Hepatic stellate cell (primary cell): ENCODE measurements around the gene RAD51AP1.
A peak's percentile ranks its signal among the peaks of the same experiment; 100 is the strongest.

Source experiments
- DNase-seq: peaks from one replicate; pipeline ENCODE4 v3.0.0; 2011; ENCODE audit warnings: low spot score

RAD51AP1 gene

GRCh38 chr12:4552191-4552590 is 13.5 kb downstream of the RAD51AP1 start:
- DNase-seq, result no peak

DNA sequence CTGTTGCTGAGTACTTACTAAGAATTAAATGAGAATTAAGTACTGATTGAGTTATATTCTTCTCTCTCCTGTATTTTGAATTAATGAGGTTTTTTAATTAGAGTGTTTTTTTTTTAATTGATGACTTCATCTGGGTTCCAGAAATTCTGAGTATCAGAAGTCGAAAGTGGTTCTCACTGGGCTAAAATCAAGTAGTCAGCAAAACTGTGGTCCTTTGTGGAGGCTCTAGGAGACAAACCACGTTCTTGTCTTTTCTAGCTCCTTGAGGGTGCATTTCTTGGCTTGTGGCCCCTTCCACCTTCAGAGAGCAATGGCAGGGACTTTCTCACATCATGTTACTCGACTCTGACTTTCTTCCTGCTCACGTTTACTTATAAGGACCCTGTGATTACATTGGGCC is 15.3 kb downstream of the RAD51AP1 start:
- no peak for DNase-seq

DNA sequence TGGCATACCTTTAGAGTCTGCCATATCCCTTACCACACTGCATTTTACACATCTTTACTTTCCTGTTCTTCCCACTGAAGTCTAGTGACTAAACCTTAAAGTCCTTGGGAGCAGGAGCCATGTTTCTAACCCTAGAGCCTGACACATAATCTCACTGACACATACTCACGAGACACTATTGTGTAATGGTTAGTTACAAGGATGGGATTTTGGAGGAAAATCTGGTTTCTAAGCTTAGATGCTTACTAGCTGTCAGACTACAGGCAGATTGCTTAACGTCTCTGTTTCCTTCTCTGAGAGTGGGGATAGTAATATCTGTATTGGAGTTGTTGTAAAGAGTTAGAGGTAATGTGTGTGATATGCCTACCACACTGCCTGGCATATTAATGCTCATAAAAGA is 17.1 kb downstream of the RAD51AP1 start:
- no peak for DNase-seq

GRCh38 chr12:4556735-4557530 is 18.2 kb downstream of the RAD51AP1 start:
- DNase-seq, result no peak

GRCh38 chr12:4557586-4557985 is 18.9 kb downstream of the RAD51AP1 start:
- DNase-seq, result no peak

GRCh38 chr12:4558171-4558570 is 19.5 kb downstream of the RAD51AP1 start:
- no peak for DNase-seq

GRCh38 chr12:4562034-4562657 is 23.5 kb downstream of the RAD51AP1 start, which contains the start of gene DYRK4:
DYRK4 (plus strand) TSS chr12:4562208; CDS start chr12:4562246, 38 bp downstream.
- peak; percentile 62 for DNase-seq

DNA sequence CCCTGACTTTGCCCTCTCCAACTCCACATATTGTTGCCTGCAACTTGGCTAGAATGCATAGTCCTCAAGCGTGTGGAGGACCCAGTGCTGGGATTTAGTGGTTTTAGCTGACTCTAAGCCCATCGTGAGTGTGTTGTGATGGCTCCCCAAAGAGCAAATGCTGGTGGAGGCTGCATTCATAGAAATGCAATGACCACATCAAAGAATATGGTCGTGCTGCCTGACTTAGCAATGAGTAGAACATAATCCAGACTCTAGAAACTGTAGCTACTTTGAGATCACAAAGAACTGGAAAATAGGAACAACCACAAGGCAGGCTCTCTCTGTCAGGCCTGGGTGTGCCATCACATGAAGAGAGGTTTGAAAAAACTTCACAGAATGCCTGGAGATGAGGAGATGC is 24.6 kb downstream of the RAD51AP1 start:
- no peak for DNase-seq

GRCh38 chr12:4564818-4565217 is 26.1 kb downstream of the RAD51AP1 start:
- DNase-seq, result no peak

- DNase-seq, result no peak
Measured at GRCh38 chr12:4566474-4566873, 27.8 kb downstream of the RAD51AP1 start.

DNA sequence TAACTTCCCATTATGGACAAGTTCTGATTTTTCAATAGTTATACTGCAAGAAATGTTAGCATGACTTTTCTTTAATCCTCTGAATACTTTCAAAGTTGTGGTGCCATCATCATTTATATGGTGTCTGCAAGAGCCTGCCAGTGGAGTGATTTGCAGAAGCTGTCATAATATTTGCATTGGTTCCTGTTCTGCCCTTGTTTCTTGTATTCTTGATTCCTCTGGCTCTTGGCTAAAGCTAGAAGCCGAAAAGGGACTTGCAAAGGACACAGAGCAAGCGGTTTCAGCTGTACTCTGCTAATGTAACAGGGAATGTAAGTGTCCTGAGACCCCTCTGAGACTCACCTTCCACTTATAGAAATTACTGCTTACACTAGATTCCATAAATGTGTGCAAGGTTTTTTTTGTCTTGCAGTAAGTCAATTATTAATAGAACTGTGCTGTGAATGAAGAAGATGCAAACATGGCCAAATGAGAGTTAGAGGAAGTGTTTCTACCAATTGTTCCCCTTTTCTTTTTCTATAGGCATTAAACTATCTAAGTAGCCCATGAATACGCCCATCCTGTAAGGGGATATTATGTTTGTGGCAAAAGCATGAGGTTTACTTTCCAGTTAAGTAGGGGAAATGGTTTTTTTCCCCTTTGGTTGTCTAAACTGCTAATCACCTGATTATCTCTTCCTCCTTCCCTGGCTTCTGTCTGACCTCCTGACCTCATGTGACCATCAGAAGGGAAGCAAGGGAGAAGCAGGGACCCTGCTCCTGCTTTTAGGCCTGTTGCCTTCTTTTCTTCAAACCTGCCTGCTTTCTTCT is 28.6 kb downstream of the RAD51AP1 start:
- DNase-seq, result no peak

- DNase-seq, result no peak
Measured at GRCh38 chr12:4569261-4569660, 30.6 kb downstream of the RAD51AP1 start.

GRCh38 chr12:4572680-4573079 is 34.0 kb downstream of the RAD51AP1 start:
- DNase-seq, result no peak

DNA sequence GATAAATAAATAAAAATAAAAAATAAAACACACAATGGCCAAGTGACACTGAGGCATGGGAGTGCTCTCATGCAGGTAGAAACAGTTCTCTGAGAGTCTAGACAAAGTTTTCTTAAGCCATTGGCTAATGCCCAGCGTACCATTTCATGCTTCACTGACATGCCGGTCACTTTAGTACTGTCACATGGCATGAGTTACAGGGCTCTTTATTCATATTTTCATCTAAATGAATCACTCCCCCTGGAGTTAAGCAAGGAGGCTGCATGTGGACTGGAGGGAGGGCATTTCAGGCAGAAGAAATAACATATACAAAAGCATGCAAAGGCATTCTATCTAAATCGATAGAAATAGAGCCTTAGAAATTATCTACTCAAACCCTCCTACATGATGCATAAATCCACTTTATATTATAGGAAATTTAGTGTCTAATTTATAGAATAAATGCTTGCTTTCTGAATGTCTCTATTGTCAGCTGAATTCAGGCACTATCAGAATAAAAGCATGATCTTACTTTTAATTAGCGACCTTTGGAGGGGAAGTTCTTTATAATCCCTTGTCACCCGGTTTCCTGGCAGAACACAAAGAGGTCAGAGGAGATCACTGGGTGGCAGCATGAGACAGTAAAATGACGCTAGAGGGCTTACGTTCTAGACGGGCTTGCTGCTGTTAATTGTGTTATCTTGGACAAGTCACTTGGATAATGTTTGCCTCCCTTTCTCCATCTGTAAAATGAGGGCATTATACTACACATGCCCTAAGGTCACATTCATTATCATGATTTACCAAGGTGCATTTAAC is 40.8 kb downstream of the RAD51AP1 start:
- peak; percentile 17 for DNase-seq

- DNase-seq, result no peak
Measured at GRCh38 chr12:4580281-4580688, 41.6 kb downstream of the RAD51AP1 start.

DNA sequence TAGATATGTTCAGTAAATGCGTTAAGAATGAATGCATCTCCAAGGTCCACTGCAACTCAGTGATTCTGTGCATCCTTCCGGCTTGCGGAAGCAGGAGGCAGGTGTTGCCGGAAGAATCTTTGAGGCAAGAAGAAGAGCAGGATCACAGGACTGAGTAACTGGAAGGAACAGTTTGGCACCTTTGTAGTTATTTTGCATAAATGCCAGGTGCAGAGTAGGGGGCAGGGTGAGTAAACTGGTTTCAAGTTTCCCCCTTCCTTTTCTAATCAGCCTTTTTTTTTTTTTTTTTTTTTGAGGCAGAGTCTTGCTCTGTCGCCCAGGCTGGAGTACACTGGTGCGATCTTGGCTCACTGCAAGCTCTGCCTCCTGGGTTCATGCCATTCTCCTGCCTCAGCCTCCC is 45.6 kb downstream of the RAD51AP1 start:
- DNase-seq, result no peak

- DNase-seq, result no peak
Measured at GRCh38 chr12:4584896-4585295, 46.2 kb downstream of the RAD51AP1 start.

DNA sequence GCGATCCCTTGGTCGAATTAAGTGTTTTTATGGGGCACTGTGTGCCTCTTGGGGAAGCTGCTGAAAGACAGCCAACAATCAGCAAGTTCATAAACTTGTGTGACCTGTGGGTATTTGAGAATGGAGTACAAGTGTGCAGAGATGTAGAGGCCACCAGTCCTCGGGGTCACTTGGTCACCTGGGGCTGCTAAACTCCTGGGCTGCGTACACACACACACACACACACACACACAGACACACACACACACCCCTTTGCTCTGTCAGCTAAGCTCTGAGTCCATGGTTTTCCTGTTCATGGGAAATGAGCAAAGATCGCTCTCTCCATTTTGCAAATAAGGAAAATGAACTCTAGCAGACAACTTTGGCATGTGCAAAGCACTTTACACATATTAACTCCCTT is 47.8 kb downstream of the RAD51AP1 start:
- DNase-seq, result no peak

DNA sequence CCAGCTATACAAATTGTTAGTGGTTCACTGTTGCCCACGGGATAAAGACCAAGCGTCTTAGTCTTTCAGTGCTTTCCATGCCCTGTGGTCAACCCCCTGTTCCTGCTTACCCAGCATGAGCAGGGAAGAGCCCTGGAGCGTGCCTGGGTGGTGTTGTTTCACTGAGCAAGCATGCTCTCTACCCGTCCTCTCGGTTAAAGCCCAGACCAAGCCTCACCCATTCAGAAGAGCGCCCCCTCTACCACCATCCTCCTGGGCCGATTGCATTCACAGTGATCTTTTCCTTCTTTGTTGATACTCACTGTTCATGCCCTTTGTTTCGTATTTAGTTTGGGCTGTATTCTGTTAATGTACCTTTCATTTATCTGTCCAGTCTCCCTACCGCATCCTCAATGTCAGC is 48.4 kb downstream of the RAD51AP1 start:
- DNase-seq, result no peak

- no peak for DNase-seq
Measured at GRCh38 chr12:4588916-4589315, 50.2 kb downstream of the RAD51AP1 start.

DNA sequence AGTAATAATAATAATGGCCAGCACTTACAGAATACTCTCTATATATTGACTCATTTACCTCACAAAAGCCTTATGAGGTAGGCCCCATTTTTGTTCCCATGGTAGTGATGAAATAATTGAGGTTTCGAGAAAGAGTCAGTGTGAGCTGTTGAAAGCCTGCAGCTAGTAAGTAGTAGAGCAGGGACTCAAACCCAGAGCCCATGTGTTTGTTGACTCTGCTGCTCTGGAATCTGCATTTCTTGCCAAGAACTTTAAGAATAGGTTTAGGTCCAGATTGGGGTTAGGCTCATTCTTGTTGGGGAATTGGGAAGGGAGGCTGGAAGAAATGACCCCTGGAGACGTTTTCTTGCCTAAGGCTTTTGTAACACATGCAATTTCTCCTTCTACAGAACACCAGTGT is 51.3 kb downstream of the RAD51AP1 start:
- DNase-seq, result no peak

DNA sequence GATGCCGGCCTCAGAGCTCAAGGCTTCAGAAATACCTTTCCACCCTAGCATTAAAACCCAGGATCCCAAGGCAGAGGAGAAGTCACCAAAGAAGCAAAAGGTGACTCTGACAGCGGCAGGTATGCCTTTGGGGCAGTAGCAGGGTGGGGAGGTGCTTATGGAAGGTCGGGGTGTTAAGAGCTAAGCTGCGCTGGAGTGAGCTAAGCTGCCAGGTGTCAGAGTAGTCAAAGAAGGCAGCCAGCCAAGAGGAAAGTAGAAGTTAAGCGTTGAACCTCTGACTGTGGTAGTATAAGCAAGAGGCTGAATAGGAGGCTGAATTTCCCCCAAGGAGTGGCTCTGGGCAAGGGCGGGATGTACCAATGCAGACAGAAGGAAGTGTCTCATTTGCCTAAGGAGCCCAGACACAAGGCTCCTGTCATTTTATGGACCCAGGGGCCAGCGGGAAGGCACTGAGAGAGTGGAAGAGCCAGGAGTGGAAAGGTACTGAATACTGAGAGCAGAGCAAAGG is 52.5 kb downstream of the RAD51AP1 start:
- no peak for DNase-seq
